Stimulated activated CD8-positive, alpha-beta memory T cell treated with anti-CD3 and anti-CD28 coated beads, Interleukin-15, amount 100 ng/mL, for 4 hours (primary cell): ENCODE results near the gene ARL6IP1.

Experiments used
- DNase-seq, 2 donors: peaks; one replicate each; pipeline ENCODE4 v3.0.0-alpha.2; 2020; ENCODE audit warnings: low read depth in 2 of 2

The ARL6IP1 gene

DNA sequence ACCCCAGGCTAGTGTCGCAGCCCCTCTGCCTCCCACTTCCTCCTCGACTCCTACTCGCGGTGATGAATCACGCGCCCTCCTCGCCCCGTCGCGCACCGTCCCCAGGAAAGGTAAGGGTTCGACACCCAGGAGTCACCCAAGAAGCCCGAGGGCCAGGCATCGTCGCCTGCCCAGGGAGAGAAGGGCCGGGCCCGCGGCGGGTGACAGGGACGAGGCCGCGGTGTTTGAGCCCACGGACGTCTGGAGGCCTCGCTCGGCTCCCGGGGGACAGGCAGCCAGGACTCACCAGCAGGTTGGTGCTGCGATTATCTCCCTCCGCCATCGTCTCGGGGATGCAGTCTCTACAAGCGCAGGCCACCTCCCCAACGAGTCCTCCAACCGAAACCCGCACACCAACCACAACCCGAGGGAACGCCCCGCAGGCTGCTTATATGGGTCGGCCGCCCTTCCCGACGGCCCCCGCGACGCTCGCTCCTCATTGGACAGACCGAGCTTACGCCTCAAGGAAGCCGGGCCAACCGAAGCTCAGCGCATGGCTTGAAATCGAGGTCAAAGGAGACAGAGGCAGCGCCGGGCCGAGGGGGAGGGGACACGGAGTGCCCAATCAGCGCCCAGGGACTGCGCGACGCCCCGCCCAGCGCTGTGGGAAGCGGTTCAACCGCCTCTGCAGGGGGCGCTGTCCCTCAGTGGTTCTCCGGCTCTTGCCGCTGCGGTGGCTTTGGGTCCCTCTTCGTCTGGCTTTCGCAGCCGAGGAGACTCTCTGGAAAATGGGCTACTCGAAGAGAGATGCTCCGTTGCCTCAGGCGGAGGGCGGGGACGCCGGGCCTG lies at the start of gene ARL6IP1:
Gene ARL6IP1 (minus strand): TSS at position 405 of the 828 bp plus-strand sequence. CDS start 83 bp downstream, at position 322.
- DNase-seq, result peak; percentile 96 to 97

DNA sequence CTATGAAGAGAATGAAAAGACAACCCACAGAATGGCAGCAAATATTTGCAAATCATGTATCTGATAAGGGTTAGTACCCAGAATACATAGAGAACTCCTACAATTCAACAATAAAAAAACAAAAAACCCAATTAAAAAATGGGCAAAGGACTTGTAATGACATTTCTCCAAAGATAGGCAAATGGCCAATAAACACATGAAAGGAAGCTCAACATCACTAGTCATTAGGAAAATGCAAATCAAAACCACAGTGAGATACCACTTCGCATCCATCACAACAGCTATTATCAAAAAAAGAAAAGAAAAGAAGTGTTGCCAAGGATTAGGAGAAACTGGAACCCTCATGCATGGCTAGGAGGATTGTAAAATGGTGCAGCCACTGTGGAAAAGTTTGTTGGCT lies 45.1 kb upstream of the ARL6IP1 start:
- no peak for DNase-seq

DNA sequence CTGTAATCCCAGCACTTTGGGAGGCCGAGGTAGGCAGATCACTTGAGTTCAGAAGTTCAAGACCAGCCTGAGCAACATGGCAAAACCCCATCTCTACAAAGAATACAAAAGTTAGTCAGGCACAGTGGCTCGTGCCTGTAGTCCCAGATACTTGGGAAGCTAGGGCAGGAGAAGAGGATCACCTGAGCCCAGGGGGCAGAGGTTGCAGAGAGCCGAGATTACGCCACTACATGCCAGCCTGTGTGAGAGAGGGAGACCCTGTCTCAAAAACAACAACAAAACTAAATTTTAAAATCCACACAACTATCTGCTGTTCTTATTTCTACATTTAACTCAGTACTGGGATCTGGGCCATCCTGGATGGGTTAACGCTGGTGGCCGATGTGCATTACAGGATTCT lies 41.2 kb upstream of the ARL6IP1 start:
- DNase-seq, result no peak

DNA sequence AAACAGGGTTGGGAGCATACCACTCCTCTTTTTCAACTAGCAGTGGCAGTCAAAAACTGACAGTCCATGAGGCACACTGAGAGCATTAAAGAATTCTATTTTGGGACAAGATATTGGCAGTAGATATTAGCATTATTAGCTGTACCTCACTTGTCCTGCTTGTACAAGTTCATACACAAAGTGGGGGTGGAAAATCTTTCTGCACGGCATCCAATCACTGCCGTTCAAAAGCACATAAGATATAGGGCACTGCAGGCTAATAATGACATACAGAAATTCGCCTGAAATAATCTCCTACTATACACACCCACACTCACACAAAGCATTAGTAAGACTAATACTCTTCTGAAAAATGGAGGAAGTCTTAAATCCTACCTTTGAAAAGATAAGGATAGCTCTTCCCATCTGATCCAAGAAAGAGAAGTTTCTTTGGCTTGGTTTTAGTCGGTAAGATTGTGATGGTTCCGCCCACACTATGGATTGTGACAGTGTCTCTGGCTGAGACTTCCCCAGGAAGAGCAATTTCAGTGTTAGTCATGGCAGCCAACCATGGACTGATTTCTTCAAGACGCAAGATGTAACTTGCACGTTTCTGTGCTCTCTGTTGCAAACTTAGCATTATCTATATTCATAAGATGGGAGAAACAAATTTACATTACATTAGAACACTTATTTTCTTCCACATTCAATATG lies 40.6 kb upstream of the ARL6IP1 start:
- no peak for DNase-seq

DNA sequence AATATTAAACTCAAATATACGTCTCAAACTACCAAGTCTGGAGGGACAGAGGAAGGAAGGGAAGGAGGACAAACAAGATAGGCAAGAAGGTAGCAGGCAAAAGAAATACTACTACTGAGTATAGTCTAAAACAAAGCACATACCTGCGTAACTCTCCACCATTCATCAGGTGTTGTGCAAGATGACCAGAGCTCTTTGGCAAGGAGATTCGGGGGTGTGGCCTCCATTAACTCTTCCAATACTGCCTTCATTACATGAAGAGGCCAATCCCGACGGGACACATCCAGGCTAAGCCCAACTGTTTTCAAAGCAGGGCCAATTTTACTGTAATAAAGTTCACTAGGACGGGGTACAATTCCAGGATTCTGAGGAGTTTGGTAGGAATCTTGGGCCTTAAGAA lies 38.2 kb upstream of the ARL6IP1 start:
- no peak for DNase-seq

DNA sequence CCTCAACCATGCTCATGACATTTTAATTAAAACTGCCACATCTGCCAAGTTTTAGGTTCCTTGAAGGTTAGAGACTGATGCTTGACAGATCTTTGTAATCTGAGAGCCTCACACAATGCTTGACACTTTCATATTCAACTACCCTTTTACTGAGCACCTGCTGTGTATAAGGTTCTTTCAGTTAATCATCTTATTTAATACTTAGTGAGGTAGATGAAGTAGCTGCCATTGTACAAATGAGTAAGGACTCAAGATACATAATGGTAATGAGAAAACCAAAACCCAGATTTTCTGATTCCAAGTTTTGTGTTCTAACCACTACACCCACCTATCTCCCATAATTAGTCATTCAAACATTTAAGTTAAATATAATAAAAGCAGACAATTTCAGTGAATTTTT lies 35.4 kb upstream of the ARL6IP1 start:
- no peak for DNase-seq

DNA sequence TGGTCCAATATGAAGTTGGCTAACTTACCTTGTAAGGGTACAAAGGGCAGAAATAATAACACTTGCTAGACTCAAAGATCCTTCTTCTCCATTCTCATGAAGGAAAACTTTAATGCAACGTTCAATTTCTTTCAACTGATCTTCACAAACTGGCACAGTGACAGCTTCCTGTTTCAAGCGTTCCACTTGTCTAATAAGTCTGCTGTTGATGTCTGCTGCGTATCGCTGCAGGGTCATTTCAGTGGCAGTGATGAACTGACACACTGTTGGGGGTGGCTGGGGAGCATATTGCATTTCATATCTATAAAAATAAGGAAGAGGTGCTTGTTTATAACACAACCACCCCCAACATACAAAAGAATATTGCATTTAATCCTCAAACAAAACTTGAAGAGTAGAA lies 33.5 kb upstream of the ARL6IP1 start:
- no peak for DNase-seq

DNA sequence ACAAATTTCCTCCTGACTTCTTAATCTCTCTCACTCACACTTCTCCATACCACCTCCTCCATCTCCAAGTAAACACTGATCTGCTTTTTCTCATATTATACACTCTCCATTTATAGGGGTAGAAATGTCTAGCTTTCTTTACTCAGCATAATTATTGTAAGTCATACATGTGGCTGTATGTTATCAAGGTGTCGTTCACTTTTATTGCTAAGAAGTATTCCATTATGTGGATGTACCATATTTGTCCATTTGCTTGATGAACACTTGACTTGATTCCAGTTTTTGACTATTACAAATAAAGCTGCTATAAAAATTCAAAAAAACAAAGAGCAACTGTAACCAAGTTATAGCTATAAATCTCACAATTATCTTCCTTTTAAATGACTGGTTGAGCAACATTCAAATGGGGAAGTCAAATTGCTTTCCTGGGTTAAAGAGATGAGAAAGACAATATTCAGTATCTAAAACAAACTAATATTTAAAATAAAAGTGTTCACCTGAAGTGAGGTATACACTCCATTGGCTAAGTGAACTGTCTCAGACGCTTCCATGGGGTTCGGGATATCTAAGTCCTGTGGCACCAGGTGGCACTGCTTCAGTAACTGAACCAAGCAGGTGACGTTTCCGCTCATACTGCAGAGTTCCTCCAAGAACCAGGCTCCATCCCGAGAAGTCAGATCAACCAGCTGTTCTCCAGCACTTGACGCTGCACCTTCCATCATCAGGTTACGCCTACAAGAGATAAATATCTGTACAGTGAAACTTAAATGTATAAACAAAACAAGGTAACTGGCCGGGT lies 32.6 kb upstream of the ARL6IP1 start:
- DNase-seq, result no peak

DNA sequence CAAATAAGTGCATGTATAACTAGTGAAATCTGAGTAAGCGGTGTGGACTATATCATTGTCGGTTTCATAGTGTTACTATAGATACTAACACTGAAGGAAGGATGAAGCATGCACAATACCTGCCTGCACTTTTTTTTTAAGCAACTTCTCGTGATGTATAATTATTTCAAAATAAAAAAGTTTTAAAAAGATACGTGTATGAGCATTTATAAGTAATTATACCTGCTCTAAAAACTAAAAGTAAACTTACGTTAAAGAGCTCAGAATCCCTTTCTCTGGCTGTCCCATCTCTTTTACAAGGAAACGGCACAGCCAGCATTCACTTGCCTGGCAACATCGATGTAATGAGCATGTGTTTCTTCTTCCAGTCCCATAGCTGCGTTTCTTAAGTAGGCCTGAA lies 31.3 kb upstream of the ARL6IP1 start:
- DNase-seq, result no peak

DNA sequence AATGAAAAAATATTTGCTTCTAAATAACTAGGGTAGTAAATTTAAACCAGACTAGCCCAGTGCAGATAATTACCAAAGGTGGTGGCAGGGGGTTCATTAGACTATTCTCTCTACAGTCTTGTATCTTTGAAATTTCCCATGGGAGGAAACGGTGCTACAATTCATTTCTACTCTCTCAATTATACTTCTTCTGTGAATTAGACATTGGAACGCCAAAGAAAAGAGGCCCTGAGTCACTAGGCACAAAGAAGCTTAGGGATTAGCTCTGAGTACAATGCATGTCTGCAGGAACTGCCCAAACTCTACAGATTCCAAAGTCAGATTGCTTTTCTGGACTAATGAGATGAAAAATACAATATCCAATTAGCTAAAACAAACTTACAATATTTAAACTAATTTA lies 30.7 kb upstream of the ARL6IP1 start:
- no peak for DNase-seq

DNA sequence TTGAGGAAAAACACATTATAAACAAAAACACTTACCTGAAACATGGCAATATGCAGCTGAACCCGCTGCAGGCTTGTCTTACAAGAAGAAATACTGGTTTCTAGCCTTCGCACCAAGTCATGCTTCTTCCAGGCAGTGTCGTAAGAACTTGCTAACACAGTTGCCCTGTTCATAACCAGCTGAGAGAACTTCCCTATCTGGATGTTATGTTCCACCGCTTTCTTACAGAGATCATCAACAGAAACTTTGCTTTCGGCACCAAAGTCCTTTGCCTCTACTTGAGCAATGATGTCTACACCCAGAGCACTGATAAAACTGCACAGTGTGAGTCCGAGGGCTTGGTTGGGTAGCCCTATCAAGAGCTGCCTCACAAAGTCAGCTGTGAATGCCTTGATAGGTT lies 27.9 kb upstream of the ARL6IP1 start:
- no peak for DNase-seq

DNA sequence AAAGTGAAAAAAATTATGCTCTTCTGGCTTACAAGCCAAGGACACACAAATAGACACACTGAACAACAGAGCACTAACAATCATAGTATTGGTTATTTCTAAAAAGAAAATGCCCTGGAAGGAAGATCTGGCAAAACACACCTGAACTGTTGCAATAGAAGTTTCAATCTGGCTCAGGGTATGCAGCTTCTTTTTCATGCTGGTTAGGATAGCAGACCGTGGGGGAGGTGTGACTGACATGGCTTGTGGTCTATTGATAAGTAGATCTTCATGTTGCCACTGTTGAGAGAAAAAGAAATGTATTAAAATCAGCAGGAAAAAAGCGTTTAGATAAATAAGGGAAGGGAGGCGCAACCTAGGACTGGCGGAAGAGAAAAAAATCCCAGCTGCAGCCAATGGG lies 26.5 kb upstream of the ARL6IP1 start:
- no peak for DNase-seq

DNA sequence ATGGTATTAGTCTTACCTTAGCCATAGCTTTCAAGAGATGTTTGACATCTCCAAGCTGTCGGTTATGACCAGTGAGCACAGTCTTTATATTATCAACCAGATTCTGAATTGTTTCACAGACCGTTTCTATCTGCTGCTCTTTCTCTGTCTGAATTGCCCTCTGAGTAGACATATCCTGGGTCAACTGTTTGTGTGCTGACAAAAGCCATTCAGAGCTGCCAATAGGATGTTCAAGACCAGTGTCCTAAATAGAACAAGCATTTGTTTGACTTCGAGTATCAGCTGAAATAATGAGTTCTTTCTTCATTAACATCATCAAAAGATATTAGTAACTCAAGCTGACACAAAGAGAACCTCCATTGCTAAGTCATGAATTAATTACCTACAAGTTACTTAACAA lies 14.9 kb upstream of the ARL6IP1 start:
- DNase-seq, result no peak

DNA sequence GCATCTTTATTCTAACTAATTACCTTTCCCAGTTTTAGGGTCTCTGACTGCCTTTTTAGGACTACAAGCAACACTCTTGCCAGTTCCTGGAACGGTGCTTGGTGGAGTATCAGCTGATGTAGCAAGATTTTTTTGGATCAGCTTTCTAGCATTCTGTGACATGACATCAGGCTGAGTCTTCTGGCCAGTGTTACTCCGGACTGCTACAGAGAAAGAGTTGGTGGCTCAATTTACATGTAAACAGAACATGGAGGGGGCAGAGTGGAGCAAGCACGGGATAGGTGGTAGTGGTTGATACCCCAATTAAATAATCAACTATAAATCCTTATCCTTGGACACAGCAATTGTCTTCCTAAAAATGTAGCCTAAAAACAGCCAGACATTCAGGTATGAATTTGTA lies 10.6 kb upstream of the ARL6IP1 start:
- no peak for DNase-seq

DNA sequence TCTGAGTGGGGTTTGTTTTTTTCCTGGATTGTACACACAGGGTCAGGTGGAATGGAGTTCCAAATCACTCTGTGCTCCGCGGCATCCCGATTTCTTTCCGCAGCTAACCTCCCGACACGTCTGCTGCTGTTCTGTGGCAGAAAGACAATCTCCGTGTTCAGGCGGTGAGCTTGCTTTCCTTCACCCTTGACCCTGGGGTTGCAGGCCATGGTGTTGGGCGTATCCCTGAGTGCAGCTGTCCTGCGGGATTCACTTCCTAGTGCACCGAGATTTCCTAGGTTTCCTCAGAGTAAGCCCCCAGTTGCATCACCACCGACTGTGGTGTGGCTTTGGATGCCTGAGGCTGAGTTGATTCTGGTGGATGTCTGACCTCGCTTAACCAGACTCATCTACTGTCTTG lies 7.8 kb upstream of the ARL6IP1 start:
- no peak for DNase-seq

DNA sequence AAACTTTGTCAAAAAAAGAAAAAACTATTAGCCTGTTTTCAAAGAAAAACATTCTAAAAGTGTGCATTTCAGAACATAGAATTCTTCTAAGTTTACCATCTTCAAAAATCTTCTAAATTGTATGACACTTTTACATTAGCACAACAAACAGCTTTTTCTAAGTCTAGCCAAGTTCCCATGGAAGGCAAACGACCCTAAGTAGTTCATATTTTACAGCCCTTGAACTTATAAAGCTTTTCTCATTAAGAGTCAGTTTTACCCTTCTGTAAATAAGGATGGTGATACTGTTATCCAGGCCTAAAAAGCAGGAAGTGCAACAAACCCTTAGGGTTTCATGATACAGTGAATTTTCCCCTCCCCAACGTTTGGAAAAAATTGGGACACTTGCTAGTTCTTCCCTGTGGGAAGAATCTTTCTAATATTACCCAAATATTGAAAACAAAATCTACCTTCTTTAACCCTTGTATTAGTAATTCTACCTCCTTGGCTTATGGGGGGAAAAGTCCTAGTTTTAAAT lies 4.0 kb upstream of the ARL6IP1 start:
- DNase-seq, result no peak

DNA sequence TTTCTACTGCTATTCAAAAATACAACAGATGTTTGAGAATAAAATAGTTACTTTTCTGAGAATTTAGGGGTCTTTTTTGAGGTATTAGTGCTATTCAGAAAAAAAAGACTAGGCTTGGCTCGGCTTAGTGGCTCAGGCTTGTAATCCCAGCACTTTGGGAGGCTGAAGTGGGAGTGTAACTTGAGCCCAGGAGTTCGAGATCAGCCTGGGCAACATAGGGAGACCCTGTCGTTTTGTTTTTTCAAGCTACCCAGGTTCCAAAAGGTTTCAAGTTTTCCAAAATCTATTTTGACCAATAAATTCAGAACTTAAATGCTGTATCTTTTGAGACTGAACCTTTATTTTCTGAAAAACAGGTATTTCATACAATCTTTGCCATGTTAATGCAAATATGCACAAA lies 3.2 kb upstream of the ARL6IP1 start:
- DNase-seq, result no peak

DNA sequence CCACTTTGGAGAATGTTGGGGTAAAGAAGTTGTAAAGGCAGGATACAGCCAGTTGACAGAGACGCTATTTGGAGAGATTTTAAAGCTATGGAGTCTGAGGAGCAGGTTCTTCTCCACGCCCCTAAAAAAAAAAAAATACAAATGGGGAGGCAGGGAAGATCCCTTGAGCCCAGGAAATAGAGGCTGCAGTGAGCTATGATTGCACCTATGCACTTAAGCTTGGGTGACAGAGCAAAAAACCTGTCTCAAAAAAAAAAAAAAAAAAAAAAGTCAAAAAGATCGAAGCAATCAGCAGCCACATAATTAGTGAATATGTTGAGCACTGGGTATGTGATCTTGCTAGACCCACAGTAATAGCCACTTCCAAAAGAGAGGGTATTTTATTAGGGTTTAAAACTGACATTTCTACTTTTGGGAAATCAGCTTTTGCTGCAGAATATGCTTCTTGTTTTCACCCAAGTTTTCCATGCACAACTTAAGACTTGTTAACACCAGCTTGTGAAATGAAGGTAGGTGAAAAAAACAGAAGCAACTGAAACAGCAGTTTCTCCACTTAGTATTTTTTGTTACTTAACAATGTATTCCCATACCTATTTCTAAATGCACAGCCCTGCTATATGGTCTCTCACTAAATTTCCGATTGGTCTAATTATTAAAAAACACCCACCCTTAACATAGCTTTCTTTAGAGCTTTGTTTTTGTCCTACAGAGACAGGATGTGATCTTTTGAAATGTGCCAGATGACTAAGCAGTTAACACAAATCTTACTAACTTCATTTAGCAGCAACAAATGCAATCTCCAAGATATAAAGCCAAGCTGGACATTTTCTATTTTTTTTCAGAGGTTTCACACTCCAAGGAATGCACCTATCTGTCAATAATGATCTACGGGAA lies 2.5 kb upstream of the ARL6IP1 start:
- DNase-seq, result no peak

DNA sequence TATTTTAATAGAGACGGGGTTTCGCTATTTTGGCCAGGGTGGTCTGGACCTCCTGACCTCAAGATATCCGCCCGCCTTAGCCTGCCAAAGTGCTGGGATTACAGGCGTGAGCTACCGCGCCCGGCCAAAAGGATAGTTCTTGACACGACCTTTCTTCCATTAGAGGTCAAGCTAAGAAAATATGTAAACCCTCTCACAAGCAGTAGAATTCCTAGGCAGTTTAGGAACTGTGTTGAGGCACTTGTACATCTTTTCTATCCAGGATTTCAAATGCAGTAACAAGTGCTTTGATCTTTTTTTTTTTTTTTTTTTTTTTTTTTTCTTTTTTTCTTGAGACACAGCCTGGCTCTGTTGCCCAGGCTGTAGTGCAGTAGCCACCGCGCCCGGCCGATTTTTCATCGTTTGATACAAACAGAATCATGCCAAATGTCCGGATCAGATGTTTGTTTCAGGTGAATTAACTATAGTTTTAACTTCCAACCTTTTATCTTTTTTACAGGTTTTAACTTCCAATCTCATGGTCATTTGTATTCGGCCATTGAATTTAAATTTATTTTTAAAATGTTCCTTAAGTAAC lies 1.5 kb upstream of the ARL6IP1 start:
- no peak for DNase-seq

DNA sequence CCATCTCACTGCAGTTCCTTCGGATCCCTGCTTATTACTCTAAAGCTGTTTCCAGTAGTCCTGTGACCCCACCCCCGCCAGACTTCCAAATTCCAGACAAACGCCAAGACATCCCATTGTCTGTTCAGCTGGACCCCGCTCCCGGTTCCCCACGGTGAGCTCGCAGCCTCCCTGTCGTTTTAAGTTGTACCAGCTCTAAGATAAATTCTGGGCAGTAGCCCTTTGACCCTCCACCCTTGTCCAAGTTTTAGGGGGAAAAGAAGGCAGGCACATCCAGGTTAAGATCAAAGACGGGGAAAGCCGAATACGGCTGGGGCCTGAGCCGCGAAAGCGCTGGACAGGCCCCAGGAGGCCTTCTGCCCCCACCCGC lies 589 bp downstream of the ARL6IP1 start:
- no peak for DNase-seq

DNA sequence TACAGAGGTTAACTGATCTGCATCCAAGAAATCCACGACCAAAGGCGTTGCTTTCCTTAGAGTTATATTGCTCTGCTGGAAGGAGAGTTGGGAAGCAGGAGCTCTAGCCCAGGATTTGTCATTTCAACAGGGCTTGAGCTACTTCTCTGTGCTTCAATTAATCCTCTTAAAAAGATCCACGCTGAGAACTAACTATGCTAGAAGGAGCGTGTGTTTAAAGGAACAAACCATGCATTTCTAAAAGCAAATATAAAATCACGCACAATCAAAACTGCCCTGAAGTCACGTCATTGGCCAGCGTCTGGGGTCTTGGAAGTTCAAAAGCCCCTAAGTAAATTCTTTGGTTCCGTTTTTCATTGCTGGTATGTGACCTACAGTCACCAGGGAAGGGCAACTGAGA lies 1.1 kb downstream of the ARL6IP1 start:
- DNase-seq, result no peak
